Measurements from ENCODE around the gene TMEM106B. TPM values are rescaled to one million over a fixed set of nuclear protein-coding genes. Genes with fewer than 3 reads are reported as not detected.

The TMEM106B gene
- total RNA-seq, 4 donors from 2014 or later = 29.0 to 66.2 (median 48.8) TPM

DNA sequence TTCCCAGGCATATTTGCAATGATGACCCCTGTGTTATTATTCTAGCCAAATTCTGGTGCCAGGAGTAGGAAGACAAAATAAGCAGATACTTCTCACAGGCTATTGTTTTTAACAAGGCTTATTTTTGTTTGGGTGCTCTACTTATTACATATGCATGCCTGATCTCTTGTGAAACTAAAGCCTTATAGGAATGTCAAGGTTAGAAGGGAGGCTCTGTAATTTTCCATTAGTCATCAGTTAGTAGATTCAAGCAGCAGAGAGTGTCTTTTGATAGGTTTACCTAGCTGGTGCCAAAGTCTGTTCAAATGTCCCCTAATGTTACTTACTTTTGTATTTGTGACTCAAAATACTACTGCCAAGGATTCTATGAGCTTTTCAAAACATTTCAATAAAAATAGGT is 11.7 kb upstream of the TMEM106B start:
- TF ChIP-seq CTCF (IDR thresholded peaks at IDR 0.05; ENCODE audit: low read depth) = no peak

- TF ChIP-seq CTCF (IDR thresholded peaks at IDR 0.05; ENCODE audit: low read depth) = no peak
These were observed 4.0 kb upstream of the TMEM106B start for GRCh38 chr7:12207046-12207445.

GRCh38 chr7:12209221-12209620 is 1.9 kb upstream of the TMEM106B start:
- no peak for TF ChIP-seq CTCF (IDR thresholded peaks at IDR 0.05; ENCODE audit: low read depth)

DNA sequence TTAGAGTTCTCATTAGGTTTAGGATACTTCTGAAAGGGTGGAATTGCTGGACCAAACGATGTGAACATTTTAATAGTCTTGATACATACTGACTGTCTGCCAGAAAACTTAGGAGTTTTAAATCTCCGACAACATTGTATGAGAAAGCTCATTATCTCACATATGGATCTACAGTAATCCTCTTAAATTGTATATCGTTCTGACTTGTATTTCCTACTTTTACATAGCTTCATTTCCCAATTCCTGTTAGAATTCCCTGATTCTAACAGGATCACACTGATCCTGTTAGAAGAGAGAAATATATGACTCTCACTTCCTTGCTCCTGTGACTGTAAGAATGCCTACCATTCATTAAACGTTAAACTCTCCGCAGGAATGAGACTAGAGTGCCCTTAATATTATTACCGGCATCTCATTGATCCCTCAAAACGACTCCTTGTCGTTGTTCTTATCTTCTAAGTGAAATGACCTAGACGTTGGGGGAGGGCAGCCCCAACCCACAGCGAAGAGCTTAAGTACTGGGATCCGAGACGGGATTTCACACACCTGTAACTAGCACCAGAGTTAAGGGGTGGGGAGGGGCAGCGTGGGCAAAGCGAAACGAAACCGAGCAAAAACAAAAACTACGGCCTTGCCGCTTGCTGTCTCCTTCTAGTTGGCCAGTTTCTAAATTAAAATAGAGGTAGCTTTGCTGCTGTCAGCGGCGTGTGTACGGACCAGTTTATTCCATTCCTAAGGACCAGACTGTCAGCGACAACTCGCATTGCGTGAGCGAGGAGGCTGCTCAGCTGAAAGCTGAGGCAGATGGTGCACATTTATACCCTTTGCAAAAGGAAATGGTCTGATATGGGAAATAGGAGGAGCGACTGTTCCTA is 678 bp upstream of the TMEM106B start:
- TF ChIP-seq CTCF (IDR thresholded peaks at IDR 0.05; ENCODE audit: low read depth) = no peak

- no peak for TF ChIP-seq CTCF (IDR thresholded peaks at IDR 0.05; ENCODE audit: low read depth)
These were observed 804 bp downstream of the TMEM106B start for GRCh38 chr7:12211711-12212485.

GRCh38 chr7:12217311-12217710 is 6.2 kb downstream of the TMEM106B start:
- TF ChIP-seq CTCF (IDR thresholded peaks at IDR 0.05; ENCODE audit: low read depth) = no peak

- no peak for TF ChIP-seq CTCF (IDR thresholded peaks at IDR 0.05; ENCODE audit: low read depth)
These were observed 9.4 kb downstream of the TMEM106B start for GRCh38 chr7:12220389-12221046.
